ENCODE data around the gene TECPR1.

DNA sequence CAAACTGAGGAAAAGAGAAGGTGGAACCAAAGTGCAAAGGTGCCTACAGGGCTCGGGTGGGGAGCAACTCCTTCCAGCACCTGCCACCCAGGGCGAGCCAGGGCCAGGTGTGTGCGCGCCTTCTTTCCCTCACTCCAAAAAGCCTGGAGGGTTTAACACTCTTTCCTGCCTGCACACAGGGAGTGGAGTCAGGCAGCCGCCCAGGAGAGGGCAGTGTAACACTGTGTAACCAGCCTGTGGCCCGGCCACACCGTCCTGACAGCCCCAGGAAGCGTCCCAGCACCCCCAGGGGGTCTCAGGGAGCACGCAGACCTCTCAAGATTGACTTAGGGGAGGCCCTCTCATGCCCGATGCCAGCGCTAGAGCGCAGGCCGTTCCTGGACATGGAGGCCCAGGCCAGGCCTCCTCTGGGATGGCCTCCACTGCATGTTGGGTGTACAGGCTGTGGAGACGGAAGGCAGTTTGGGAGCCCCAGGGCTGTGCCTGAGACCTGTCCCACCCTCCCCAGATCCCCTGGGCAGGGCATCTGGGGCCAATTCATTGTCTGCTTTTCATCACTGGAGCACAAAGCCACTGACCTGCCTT is 42.9 kb upstream of the TECPR1 start:
- TF ChIP-seq CTCF (IDR thresholded peaks at IDR 0.05), result peak; percentile 34 to 88 (median 73)
- peak in 1 of 2 donors; percentile 2 for TF ChIP-seq POLR2A (IDR thresholded peaks at IDR 0.05)
